T-cell (primary cell): Measurements from ENCODE around the gene GGA1. TPM values are rescaled to one million over a fixed set of nuclear protein-coding genes. Genes with fewer than 3 reads are reported as not detected.
A peak's percentile ranks its signal among the peaks of the same experiment; 100 is the strongest.
"Not testable (repeated sequence)": the region's sequence is repeated elsewhere in the genome, so short reads cannot be mapped to it uniquely, and the experiment has no call there.

Experiments
- ATAC-seq, 4 experiments: fragments of 200-7000 bp in 3 of 4; fragments of 150-1000 bp in 1 of 4; cut with Tn5 transposase; replicated peaks in 1 of 4; 1 replicate in 3 of 4; 2 replicates in 1 of 4; pipeline ENCODE4 v1.10.0; 2021; ENCODE audit warnings: moderate library complexity in 3 of 4, mild to moderate bottlenecking in 2 of 4, moderate number of reproducible peaks in 1 of 4
- CTCF ChIA-PET, 2 donors: fragments of 300-600 bp; sonication (Branson Sonifier 250); formaldehyde crosslinking; loops; one replicate each; lab custom pipeline; 2022; ENCODE audit warnings: antibody characterized with exemption in 2 of 2; lab: Charles Lee
- POLR2A ChIA-PET, 2 donors: fragments of 300-600 bp; sonication (Branson Sonifier 250); formaldehyde crosslinking; loops; one replicate each; lab custom pipeline; 2022; ENCODE audit warnings: antibody characterized with exemption in 2 of 2; lab: Charles Lee
- DNase-seq, 35 experiments: peaks; one replicate each; pipeline versions ENCODE4 v3.0.0 to v3.0.0-alpha.2; 2013 to 2023
- H3K27ac ChIP-seq: one replicate; pipeline ENCODE4 v1.5.1; 2013; ENCODE audit warnings: low read length
- H3K27me3 ChIP-seq, 2 experiments: replicated peaks in 1 of 2; 1 replicate in 1 of 2; 2 replicates in 1 of 2; pipeline versions ENCODE4 v1.6.1 to v1.7.0; 2013; ENCODE audit warnings: low read length in 1 of 2, mixed read lengths in 1 of 2; ENCODE audit not compliant: control insufficient read depth in 2 of 2, insufficient read depth in 2 of 2; ENCODE audit errors: extremely low read depth in 1 of 2
- H3K36me3 ChIP-seq, 2 donors: 1 replicate in 1 of 2; 2 replicates in 1 of 2; pipeline versions ENCODE4 v1.6.1 to v1.7.0; 2013; ENCODE audit warnings: low read length in 1 of 2; ENCODE audit not compliant: control insufficient read depth in 2 of 2, insufficient read depth in 1 of 2; ENCODE audit errors: extremely low read depth in 1 of 2
- H3K4me1 ChIP-seq, 2 experiments: 1 replicate in 1 of 2; 2 replicates in 1 of 2; pipeline versions ENCODE4 v1.6.1 to v1.7.0; 2013; ENCODE audit warnings: low read length in 2 of 2, mixed read lengths in 1 of 2; ENCODE audit not compliant: insufficient read depth in 2 of 2, control insufficient read depth in 1 of 2; ENCODE audit errors: extremely low read depth in 1 of 2
- H3K4me3 ChIP-seq, 2 donors: 1 replicate in 1 of 2; 2 replicates in 1 of 2; pipeline versions ENCODE4 v1.5.1 to v1.7.0; 2013; ENCODE audit warnings: mild to moderate bottlenecking in 2 of 2, low read length in 1 of 2, moderate library complexity in 1 of 2; ENCODE audit not compliant: control insufficient read depth in 1 of 2; ENCODE audit errors: extremely low read depth in 1 of 2
- H3K9me3 ChIP-seq: 2 replicates; pipeline ENCODE4 v1.7.0; 2013
- H3K27ac Mint-ChIP-seq, 2 donors: one replicate each; pipeline ENCODE4 v1.8.0; 2020 to 2021; ENCODE audit warnings: mild to moderate bottlenecking in 2 of 2, mixed read lengths in 2 of 2
- H3K27me3 Mint-ChIP-seq, 2 donors: one replicate each; pipeline ENCODE4 v1.8.0; 2021 to 2022; ENCODE audit warnings: mixed read lengths in 2 of 2
- H3K36me3 Mint-ChIP-seq: one replicate; pipeline ENCODE4 v1.8.0; 2021; ENCODE audit warnings: mixed read lengths
- H3K4me1 Mint-ChIP-seq, 3 donors: one replicate each; pipeline ENCODE4 v1.8.0; 2020 to 2022; ENCODE audit warnings: mixed read lengths in 3 of 3, mild to moderate bottlenecking in 1 of 3
- H3K4me3 Mint-ChIP-seq, 3 donors: one replicate each; pipeline ENCODE4 v1.8.0; 2020 to 2022; ENCODE audit warnings: mild to moderate bottlenecking in 3 of 3, mixed read lengths in 3 of 3, moderate library complexity in 3 of 3
- H3K9me3 Mint-ChIP-seq, 3 donors: one replicate each; pipeline ENCODE4 v1.8.0; 2020 to 2022; ENCODE audit warnings: mixed read lengths in 3 of 3
- WGBS: methylation state at CpG from one replicate; pipeline ENCODE4 v1.1.5; 2013; ENCODE audit warnings: missing lambda C conversion rate; ENCODE audit not compliant: insufficient coverage; 5-methylcytosine and 5-hydroxymethylcytosine counted together
- total RNA-seq, 35 experiments: library from RNA in 6 of 35; stranded (reverse) in 6 of 35; fragments of 120-200 nt in 1 of 35; gene quantifications; one replicate each; pipeline versions ENCODE4 v1.2.1 to v1.2.4 and lab custom pipeline; 2013 to 2026

GGA1 gene
- total RNA-seq, 5 donors from 2014 or later (not counting 1 experiment from before 2014, with no cell fraction given): 83.8 to 105 (median 97.7) TPM

DNA sequence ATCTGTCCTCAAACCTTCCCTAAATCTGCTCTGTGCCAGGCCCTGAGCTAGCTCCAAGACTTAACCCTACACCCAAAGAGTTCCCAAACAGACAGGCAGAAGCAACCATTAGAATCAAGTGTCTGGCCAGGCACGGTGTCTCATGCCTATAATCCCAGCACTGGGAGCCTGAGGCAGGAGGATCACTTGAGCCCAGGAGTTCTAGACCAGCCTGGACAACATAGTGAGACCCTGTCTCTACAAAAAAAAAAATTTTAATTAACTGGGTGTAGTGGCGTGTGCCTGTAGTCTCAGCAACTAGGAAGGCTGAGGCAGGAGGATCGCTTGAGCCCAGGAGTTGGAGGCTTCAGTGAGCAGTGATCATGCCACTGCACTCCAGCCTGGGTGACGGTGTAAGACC, 47.9 kb downstream of the GGA1 start:
- Histone ChIP-seq H3K36me3 (peaks cover 18 to 31% of the 10 kb centered on the region in 2 donors), H3K4me1 (peaks cover 11 to 35% of the 10 kb centered on the region in 2 experiments)
- peaks cover 34 to 36% (median 35%) of the 10 kb centered on the region in 3 donors for H3K4me1 Mint-ChIP-seq
- H3K27ac ChIP-seq, H3K4me3 ChIP-seq, H3K9me3 Mint-ChIP-seq, DNase-seq, H3K27me3 ChIP-seq, POLR2A ChIA-PET, H3K4me3 Mint-ChIP-seq, H3K9me3 ChIP-seq, ATAC-seq, H3K27me3 Mint-ChIP-seq: not testable (repeated sequence)
- 96% methylated on average over 4 of the region's 4 CpGs for WGBS
- CTCF ChIA-PET: interaction anchor here in 1 of 2 donors (0.6 to 4.2 kb wide), 3 partner anchors 14 to 90 kb away, joined by 3 to 61 read pairs (median 39); partner anchors contain the start of gene LGALS1
- H3K27ac Mint-ChIP-seq: peak overlapping the region; percentile 28 to 48
- H3K36me3 Mint-ChIP-seq: peaks cover 16% of the 10 kb centered on the region

DNA sequence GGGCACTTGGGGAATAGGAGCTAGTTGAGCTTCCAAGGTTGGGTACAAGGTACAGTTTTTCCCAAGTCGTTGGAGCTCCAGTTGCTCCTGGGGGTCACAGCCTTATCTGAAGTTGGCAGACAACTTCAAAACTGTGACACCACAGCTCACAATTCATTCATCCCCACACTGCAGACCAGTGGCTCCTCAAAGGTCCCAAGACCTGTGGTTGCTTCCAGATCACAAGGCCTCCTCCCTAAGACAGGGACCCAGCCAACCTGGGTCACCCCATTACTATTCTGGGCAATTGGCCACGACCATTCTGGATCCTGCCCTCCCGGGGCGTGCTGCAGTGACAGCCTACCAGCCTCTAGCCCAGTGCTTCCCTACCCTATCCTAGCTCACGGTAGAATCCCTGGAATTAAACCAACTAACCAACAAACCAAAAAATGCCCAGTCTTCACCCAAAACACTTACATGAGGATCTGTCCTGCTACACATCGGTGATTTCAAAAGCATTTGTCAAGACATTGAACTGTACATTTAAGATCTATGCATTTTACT, 49.0 kb downstream of the GGA1 start:
- ATAC-seq: no peak
- peak overlapping the region; percentile 89 to 98 for H3K27ac Mint-ChIP-seq
- peak overlapping the region; percentile 80 to 85 (median 83) for H3K4me3 Mint-ChIP-seq
- Histone ChIP-seq H3K27me3 (no peaks in the 10 kb centered on the region), H3K36me3 (peaks cover 15 to 23% of the 10 kb centered on the region in 2 donors), H3K9me3 (no peaks in the 10 kb centered on the region), H3K4me1 (peaks cover 11 to 38% of the 10 kb centered on the region in 2 experiments), H3K27ac (peak overlapping the region; percentile 63), H3K4me3 (peak overlapping the region; percentile 42 to 49)
- WGBS: 30% methylated on average over 4 of the region's 6 CpGs
- CTCF ChIA-PET: interaction anchor here (0.6 to 4.2 kb wide), 18 partner anchors 14 to 296 kb away, joined by 3 to 61 read pairs (median 6); partner anchors contain the start of genes C22orf23 (in 1 of the 2), GCAT (in 1 of the 2), GGA1 (in 1 of the 2) and LGALS1 (in 1 of the 2)
- no peaks in the 10 kb centered on the region for H3K27me3 Mint-ChIP-seq
- POLR2A ChIA-PET: interaction anchor here (0.5 to 1.5 kb wide), 9 partner anchors 14 to 1318 kb away, joined by 3 to 14 read pairs (median 3); partner anchors contain the start of gene GGA1 (in 1 of the 2)
- H3K4me1 Mint-ChIP-seq: peaks cover 40 to 42% (median 40%) of the 10 kb centered on the region in 3 donors
- DNase-seq: no peak
- peaks cover 15% of the 10 kb centered on the region for H3K36me3 Mint-ChIP-seq
- H3K9me3 Mint-ChIP-seq: no peaks in the 10 kb centered on the region

DNA sequence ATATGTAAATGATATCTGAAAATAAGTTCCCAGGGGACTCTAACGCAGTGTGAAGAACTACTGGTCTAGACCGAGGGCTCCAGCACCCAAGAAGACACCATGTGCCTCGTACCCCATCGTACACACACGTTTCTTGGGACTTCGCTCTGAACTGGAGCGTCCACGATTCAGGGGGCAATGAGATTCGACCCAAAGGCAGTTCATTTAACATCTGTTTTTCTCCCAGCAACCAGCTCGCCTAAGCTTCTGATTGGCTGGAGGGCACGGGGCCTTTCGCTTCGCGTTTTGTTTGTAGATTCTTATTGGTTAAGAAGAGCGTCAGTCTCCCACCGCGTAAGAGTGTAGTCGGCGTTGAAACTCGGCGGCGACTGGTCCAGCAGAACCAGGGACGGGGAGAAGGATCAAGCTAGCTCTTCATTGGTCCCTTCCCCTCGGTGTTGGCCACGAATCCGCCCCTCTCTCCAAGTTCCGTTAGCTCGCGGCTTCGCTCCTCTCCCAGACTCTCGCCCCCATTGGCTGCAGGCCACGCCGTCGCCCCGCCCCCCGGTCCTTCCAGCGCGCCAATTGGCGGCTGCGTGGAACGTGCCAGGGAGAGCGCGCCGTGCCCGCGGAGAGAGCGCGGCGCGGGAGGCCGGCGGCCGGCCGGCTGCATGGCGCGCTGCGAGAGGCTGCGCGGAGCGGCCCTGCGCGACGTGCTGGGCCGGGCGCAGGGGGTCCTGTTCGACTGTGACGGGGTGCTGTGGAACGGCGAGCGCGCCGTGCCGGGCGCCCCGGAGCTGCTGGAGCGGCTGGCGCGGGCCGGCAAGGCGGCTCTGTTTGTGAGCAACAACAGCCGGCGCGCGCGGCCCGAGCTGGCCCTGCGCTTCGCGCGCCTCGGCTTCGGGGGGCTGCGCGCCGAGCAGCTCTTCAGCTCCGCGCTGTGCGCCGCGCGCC, 49.8 kb downstream of the GGA1 start, which contains the start of gene PDXP:
Gene PDXP (plus strand): TSS at position 591 of the 933 bp plus-strand sequence. CDS start 60 bp downstream, at position 651.
- Histone ChIP-seq H3K4me3 (peak within 1 kb of the TSS; percentile 54 to 84), H3K9me3 (no peaks in the 10 kb centered on the region), H3K4me1 (peaks cover 11 to 38% of the 10 kb centered on the region in 2 experiments), H3K27ac (peak within 1 kb of the TSS; percentile 63), H3K27me3 (no peaks in the 10 kb centered on the region), H3K36me3 (peaks cover 13 to 16% of the 10 kb centered on the region in 2 donors)
- Mint-ChIP-seq H3K36me3 (peaks cover 8% of the 10 kb centered on the region), H3K4me1 (peaks cover 40 to 42% (median 41%) of the 10 kb centered on the region in 3 donors), H3K27me3 (no peaks in the 10 kb centered on the region), H3K9me3 (no peaks in the 10 kb centered on the region), H3K27ac (peak within 1 kb of the TSS; percentile 89 to 98), H3K4me3 (peak within 1 kb of the TSS; percentile 81 to 85 (median 83))
- ATAC-seq: peak; percentile 92 to 94 (median 93)
- ChIA-PET CTCF (interaction anchor here (0.6 to 4.2 kb wide), 21 partner anchors 14 to 295 kb away, joined by 3 to 61 read pairs (median 5); partner anchors contain the start of genes C22orf23 (in 1 of the 2), GCAT (in 1 of the 2), GGA1 (in 1 of the 2) and LGALS1 (in 1 of the 2)), POLR2A (interaction anchor here (0.7 to 1.5 kb wide), 8 partner anchors 10 to 579 kb away, joined by 3 to 14 read pairs (median 3); partner anchors contain the start of gene GGA1 (in 1 of the 2))
- DNase-seq: peak; percentile 92 to 99 (median 96)
- WGBS: under 1% methylated on average over 98 of the region's 101 CpGs

DNA sequence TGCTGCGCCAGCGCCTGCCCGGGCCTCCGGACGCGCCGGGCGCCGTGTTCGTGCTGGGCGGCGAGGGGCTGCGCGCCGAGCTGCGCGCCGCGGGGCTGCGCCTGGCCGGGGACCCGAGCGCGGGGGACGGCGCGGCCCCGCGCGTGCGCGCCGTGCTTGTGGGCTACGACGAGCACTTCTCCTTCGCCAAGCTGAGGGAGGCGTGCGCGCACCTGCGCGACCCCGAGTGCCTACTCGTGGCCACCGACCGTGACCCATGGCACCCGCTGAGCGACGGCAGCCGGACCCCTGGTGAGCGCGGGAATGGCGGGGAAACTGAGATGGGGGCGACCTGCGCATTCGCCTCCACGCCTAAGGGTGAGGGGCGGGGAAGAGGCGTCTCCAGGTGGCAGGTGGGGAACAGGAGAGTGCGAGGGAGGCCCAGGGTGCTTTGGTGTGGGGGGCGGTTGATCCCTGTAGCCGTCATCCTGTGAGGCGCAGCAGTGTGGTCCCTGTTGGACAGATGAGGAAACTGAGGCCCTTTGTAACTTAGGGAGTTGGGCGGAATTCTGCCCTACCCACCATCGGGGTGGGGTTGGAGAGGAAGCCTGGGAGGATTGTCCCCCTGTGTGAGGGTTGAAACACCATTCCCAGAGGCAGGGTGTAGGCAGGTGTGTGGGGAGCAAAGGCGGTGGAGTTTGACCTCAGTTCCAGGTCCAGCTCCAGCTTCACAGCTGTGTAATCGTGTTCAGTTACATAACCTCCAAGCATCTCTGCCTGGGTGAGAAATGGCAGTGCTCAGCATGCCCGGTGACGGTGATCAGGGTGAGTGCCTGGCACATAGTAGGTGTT, 50.6 kb downstream of the GGA1 start:
- CTCF ChIA-PET: interaction anchor here in 1 of 2 donors (0.6 to 4.2 kb wide), 10 partner anchors 13 to 130 kb away, joined by 3 to 61 read pairs (median 7); partner anchors contain the start of genes LGALS1 and NOL12
- peaks cover 5 to 8% of the 10 kb centered on the region in 2 donors for H3K36me3 ChIP-seq
- Mint-ChIP-seq H3K4me1 (peaks cover 40 to 42% (median 42%) of the 10 kb centered on the region in 3 donors), H3K36me3 (peaks cover 4% of the 10 kb centered on the region), H3K27ac (peak overlapping the region; percentile 9 to 23), H3K27me3 (no peaks in the 10 kb centered on the region), H3K9me3 (no peaks in the 10 kb centered on the region), H3K4me3 (peak overlapping the region; percentile 74 to 81 (median 78))
- H3K27ac ChIP-seq: no peak overlapping the region
- peaks cover 11 to 38% of the 10 kb centered on the region in 2 experiments for H3K4me1 ChIP-seq
- WGBS: 2% methylated on average over 63 of the region's 68 CpGs
- H3K27me3 ChIP-seq: no peaks in the 10 kb centered on the region
- POLR2A ChIA-PET: no interaction called here
- ATAC-seq (peak in 2 of 4 experiments; percentile 6 to 13), DNase-seq (no peak)
- H3K4me3 ChIP-seq: peak overlapping the region; percentile 54 to 84
- H3K9me3 ChIP-seq: no peaks in the 10 kb centered on the region

DNA sequence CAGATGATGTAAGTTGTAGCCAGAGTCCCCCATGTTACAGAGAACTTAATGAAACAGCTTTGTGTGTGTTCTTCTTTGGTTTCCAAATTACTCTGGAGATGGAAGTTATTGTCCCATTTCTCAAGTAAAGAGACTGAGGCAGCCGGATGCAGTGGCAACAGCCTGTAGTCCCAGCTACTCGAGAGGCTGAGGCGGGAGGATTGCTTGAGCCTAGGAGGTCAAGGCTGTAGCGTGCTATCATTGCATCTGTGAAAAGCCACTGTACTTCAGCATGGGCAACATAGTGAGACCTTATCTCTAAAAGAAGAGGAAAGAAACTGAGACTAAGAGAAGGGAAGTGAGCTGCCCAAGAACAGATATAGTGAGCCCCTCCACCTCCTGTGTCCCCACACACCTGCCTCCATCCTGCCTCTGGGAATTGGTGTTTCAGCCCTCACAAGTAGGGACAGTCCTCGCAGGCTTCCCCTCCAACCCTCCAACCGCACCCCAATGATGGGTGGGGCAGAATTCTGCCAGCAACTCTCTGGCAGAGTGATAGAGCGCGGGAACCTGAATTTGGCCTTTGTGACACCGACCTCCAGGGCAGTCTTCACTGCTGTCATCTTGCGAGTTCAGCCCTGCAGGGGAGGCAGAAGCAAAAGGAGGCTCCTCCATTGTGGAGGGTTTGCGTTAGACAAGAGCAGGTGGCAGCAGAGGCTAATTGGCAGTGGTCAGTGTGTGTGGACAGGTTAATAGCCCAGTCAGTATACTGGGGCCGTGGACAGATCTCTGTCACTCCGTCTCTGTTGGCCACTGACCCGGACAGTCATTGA, 51.5 kb downstream of the GGA1 start:
- ChIA-PET CTCF (interaction anchor here in 1 of 2 donors (0.6 to 4.2 kb wide), 2 partner anchors 17 to 22 kb away, joined by 6 to 39 read pairs; no protein-coding TSS in a partner anchor), POLR2A (interaction anchor here in 1 of 2 donors (0.6 kb wide), 1 partner anchor 1133 kb away, joined by 3 read pairs; no protein-coding TSS in a partner anchor)
- H3K4me1 Mint-ChIP-seq: peaks cover 40 to 42% (median 42%) of the 10 kb centered on the region in 3 donors
- peaks cover 2 to 4% of the 10 kb centered on the region in 2 donors for H3K36me3 ChIP-seq
- peaks cover 11 to 38% of the 10 kb centered on the region in 2 experiments for H3K4me1 ChIP-seq
- no peaks in the 10 kb centered on the region for H3K36me3 Mint-ChIP-seq
- DNase-seq: no peak
- H3K27me3 Mint-ChIP-seq: no peaks in the 10 kb centered on the region
- H3K27ac ChIP-seq: no peak overlapping the region
- peak overlapping the region; percentile 74 to 81 (median 78) for H3K4me3 Mint-ChIP-seq
- peak overlapping the region; percentile 9 to 23 for H3K27ac Mint-ChIP-seq
- no peaks in the 10 kb centered on the region for H3K27me3 ChIP-seq
- H3K9me3 Mint-ChIP-seq: no peaks in the 10 kb centered on the region
- H3K9me3 ChIP-seq: no peaks in the 10 kb centered on the region
- peak overlapping the region; percentile 54 to 84 for H3K4me3 ChIP-seq
- WGBS: 70% methylated on average over 13 of the region's 14 CpGs
- no peak for ATAC-seq
